ENCODE results near the gene BCL2L11.

GRCh38 chr2:111139637-111140317 lies 19.1 kb downstream of the BCL2L11 start:
- no peak for TF ChIP-seq CTCF (IDR thresholded peaks at IDR 0.05)
- no peak for TF ChIP-seq POLR2A (IDR thresholded peaks at IDR 0.05)
- no peak for TF ChIP-seq EP300 (IDR thresholded peaks at IDR 0.05; ENCODE audit: low read depth)

All from transverse colon (tissue), 3 donors.